ENCODE measurements around the gene TTLL4. TPM values are rescaled to one million over a fixed set of nuclear protein-coding genes. Genes with fewer than 3 reads are reported as not detected.

TTLL4 gene
- total and polyA plus RNA-seq, 2 of the 8 experiments (the other 6 are each of a cell fraction or from before 2014, with no cell fraction given), result 71.1 to 105 TPM

DNA sequence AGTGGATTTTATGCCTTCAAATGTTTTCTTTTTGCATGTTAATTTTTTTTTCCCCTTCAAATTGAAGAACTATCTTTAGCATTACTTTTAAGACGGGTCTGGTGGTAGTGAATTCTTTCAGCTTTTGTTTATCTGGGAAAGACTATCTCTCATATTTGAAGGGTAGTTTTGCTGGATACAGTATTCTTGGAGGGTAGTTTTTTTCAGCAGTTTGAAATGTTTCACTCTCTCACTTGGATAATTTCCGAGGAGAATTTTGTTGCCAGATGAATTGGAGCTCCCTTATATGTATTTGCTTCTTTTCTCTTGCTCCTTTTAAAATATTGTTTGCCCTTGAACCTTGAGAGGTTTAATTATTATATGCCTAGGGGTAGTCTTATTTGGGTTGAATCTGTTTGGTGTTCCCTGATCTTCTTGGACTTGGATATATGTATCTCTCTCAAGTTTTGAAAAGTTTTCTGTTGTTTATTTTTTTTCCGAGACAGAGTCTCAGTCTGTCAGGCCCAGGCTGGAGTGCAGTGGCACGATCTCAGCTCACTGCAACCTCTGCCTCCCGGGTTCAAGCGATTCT is 15.5 kb downstream of the TTLL4 start (continued):
- no peak for TF ChIP-seq NRF1 (IDR thresholded peaks at IDR 0.05; ENCODE audit: low read depth, low read length)

Measured in H1 (cell line).